K562 (cell line): ENCODE results near the gene CYSRT1. TPM values are rescaled to one million over a fixed set of nuclear protein-coding genes. Genes with fewer than 3 reads are reported as not detected.

Source experiments
- CEBPB ChIP-seq: fragments of 450-650 bp; IDR thresholded peaks from 2 replicates; pipeline ENCODE4 v1.6.1; 2016; ENCODE audit warnings: missing genetic modification characterization, missing compliant biosample characterization
- PYGO2 ChIP-seq: fragments of 450-650 bp; IDR thresholded peaks from 2 replicates; pipeline ENCODE4 v1.6.1; 2016; ENCODE audit warnings: mild to moderate bottlenecking, missing genetic modification characterization, moderate library complexity, missing compliant biosample characterization
- SRSF7 ChIP-seq: fragments of 200-400 bp; formaldehyde crosslinking; optimal IDR thresholded peaks from 2 replicates; pipeline ENCODE3; 2017; ENCODE audit warnings: mild to moderate bottlenecking, low read depth, low read length
- STAT5A ChIP-seq: IDR thresholded peaks from 2 replicates; pipeline ENCODE4 v1.6.1; 2012; ENCODE audit warnings: low read length, inconsistent platforms, borderline replicate concordance
- ZFP1 ChIP-seq: fragments of 450-650 bp; formaldehyde crosslinking; IDR thresholded peaks from 2 replicates; pipeline ENCODE4 v1.4.0; 2020; ENCODE audit warnings: mild to moderate bottlenecking, mixed read lengths
- ZNF224 ChIP-seq: sonication (generic); formaldehyde crosslinking; IDR thresholded peaks from 2 replicates; pipeline ENCODE4 v1.8.0; 2022; ENCODE audit warnings: mild to moderate bottlenecking, missing genetic modification reagents
- polyA plus RNA-seq, 8 experiments: library from polyadenylated mRNA; depleted of rRNA in 4 of 8; stranded (reverse) in 5 of 8; unstranded in 3 of 8; fragments of >200 nt; fragmentation: Nextera tagmentation in 2 of 8; fragmentation: Illumina TruSeq in 1 of 8; extraction: Ambion mirVana in 2 of 8; extraction: Trizol in 1 of 8; gene quantifications; 2 replicates each; pipeline versions ENCODE4 v1.2.1 to v1.2.3, GENCODE V29; 2011 to 2014; ENCODE audit warnings: inconsistent platforms in 1 of 8, missing spikeins in 1 of 8
- total RNA-seq, 7 experiments: library from RNA; depleted of rRNA in 6 of 7; stranded (reverse); fragments of >200 nt in 6 of 7; fragmentation: Illumina TruSeq in 2 of 7; extraction: Trizol in 2 of 7; gene quantifications; 2 replicates each; pipeline versions ENCODE4 v1.2.1 to v1.2.3, GENCODE V29; 2011 to 2021; ENCODE audit warnings: low replicate concordance in 1 of 7
- TF ChIP-seq, protein P1 (sequence below), 2 experiments: fragments of 450-650 bp; IDR thresholded peaks; 2 replicates each; pipeline ENCODE4 v1.6.1; 2016; ENCODE audit warnings: mild to moderate bottlenecking in 2 of 2, borderline replicate concordance in 1 of 2, low read depth in 1 of 2, moderate library complexity in 1 of 2
- TF ChIP-seq, protein P2 (sequence below): fragments of 250-450 bp; sonication (Bioruptor Pico); IDR thresholded peaks from 2 replicates; pipeline ENCODE4 v1.5.1; 2021; ENCODE audit warnings: mild to moderate bottlenecking
- TF ChIP-seq, protein P3 (sequence below): fragments of 450-650 bp; IDR thresholded peaks from 2 replicates; pipeline ENCODE4 v1.6.1; 2017; ENCODE audit warnings: antibody characterized with exemption, mild to moderate bottlenecking

Gene CYSRT1
- total and polyA plus RNA-seq, 9 of the 15 experiments (the other 6 are each of a cell fraction or from before 2014, with no cell fraction given) = 0.04 to 1.4 (median 0.42) TPM; not detected in 3

DNA sequence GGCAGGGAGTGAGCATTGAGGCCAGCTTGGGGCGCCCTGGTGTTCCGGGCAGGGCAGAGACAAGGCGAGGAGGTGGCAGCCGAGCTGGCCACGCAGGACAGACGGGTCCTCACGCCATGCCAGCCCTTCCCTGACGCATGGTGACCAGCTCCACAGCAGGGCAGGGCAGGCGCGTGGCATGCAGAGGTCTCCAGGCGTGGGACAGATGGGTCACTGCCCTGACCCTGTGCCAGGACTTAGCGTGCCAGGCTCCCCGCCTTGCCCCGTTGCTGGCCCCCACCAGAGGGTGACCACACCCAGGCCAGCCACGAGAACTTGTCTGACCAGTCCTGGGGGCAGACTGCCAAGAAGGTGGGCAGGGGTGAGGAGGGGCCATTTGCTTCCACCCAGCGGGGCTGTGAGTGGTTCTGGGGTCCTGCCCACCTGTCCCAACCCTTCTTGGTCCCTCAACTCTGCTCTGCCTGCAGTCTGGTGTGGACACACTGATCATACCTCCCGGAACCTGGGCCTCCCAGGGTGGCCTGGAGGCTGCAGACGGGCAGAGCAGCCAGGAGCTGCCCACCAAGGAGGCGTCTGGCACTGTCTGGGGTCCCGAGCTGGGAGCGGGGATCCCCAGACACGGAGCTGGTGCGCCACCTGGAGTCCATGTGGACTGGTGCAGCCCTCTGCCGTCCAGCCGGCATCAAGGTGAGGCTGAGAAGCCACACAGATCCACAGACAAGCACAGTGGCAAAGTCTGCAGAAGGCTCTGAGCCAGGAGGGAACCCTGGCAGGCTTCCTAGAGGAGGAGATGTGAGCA lies 2.3 kb downstream of the CYSRT1 start, which contains the start of gene RNF224 (continued):
- TF ChIP-seq, protein P1, sequence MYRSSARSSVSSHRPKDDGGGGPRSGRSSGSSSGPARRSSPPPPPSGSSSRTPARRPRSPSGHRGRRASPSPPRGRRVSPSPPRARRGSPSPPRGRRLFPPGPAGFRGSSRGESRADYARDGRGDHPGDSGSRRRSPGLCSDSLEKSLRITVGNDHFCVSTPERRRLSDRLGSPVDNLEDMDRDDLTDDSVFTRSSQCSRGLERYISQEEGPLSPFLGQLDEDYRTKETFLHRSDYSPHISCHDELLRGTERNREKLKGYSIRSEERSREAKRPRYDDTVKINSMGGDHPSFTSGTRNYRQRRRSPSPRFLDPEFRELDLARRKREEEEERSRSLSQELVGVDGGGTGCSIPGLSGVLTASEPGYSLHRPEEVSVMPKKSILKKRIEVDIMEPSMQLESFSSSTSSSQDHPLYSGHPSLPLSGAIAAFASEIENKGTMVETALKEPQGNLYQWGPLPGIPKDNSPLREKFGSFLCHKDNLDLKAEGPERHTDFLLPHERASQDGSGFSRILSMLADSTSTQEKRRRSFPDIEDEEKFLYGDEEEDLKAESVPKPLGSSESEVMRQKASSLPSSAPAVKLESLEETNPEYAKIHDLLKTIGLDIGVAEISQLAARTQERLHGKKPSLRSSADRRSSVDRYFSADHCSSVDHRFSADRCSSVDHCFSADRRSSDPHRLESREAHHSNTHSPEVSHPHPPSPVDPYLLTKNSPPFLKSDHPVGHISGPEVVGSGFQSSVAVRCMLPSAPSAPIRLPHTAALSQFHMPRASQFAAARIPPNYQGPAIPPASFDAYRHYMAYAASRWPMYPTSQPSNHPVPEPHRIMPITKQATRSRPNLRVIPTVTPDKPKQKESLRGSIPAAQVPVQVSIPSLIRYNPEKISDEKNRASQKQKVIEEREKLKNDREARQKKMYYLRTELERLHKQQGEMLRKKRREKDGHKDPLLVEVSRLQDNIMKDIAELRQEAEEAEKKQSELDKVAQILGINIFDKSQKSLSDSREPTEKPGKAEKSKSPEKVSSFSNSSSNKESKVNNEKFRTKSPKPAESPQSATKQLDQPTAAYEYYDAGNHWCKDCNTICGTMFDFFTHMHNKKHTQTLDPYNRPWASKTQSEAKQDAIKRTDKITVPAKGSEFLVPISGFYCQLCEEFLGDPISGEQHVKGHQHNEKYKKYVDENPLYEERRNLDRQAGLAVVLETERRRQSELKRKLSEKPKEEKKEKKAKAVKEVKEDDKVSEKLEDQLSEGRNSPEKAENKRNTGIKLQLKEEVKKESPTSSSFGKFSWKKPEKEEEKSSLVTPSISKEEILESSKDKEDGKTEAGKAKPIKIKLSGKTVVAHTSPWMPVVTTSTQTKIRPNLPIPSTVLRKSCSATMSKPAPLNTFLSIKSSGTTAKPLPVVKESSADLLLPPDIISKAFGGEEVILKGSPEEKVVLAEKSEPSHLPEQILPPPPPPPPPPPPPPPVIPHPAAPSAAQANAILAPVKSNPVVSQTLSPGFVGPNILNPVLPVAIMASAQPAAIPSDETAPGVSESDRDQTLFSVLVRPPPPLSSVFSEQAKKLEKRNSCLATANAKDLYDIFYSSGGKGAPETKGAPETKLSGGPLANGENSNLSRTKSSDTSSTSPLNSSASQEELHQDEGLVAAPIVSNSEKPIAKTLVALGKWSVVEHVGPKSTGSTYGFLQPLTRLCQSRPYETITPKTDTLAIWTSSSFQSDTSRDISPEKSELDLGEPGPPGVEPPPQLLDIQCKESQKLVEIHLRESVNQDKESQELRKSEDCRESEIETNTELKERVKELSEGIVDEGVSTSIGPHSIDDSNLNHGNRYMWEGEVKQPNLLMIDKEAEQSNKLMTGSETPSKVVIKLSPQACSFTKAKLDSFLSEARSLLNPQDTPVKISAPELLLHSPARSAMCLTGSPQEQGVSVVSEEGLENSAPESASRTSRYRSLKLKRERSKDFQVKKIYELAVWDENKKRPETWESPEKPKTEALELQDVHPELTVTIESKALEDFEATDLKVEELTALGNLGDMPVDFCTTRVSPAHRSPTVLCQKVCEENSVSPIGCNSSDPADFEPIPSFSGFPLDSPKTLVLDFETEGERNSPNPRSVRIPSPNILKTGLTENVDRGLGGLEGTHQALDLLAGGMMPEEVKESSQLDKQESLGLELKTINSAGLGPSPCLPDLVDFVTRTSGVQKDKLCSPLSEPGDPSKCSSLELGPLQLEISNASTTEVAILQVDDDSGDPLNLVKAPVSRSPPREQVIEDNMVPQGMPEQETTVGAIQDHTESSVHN (IDR thresholded peaks at IDR 0.05; ENCODE audit: borderline replicate concordance in 1 of 2, low read depth in 1 of 2) = no peak
- TF ChIP-seq CEBPB = no peak
- no peak for TF ChIP-seq ZNF224 (CRISPR knock-in tag)
- TF ChIP-seq ZFP1 (CRISPR knock-in tag) = no peak
- TF ChIP-seq, protein P2, sequence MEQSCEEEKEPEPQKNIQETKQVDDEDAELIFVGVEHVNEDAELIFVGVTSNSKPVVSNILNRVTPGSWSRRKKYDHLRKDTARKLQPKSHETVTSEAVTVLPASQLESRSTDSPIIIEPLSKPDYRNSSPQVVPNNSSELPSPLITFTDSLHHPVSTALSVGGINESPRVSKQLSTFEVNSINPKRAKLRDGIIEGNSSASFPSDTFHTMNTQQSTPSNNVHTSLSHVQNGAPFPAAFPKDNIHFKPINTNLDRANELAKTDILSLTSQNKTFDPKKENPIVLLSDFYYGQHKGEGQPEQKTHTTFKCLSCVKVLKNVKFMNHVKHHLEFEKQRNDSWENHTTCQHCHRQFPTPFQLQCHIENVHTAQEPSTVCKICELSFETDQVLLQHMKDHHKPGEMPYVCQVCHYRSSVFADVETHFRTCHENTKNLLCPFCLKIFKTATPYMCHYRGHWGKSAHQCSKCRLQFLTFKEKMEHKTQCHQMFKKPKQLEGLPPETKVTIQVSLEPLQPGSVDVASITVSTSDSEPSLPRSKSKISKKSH = no peak
- TF ChIP-seq SRSF7 = no peak
- TF ChIP-seq STAT5A = no peak
- no peak for TF ChIP-seq PYGO2 (tag)
- TF ChIP-seq, protein P3, sequence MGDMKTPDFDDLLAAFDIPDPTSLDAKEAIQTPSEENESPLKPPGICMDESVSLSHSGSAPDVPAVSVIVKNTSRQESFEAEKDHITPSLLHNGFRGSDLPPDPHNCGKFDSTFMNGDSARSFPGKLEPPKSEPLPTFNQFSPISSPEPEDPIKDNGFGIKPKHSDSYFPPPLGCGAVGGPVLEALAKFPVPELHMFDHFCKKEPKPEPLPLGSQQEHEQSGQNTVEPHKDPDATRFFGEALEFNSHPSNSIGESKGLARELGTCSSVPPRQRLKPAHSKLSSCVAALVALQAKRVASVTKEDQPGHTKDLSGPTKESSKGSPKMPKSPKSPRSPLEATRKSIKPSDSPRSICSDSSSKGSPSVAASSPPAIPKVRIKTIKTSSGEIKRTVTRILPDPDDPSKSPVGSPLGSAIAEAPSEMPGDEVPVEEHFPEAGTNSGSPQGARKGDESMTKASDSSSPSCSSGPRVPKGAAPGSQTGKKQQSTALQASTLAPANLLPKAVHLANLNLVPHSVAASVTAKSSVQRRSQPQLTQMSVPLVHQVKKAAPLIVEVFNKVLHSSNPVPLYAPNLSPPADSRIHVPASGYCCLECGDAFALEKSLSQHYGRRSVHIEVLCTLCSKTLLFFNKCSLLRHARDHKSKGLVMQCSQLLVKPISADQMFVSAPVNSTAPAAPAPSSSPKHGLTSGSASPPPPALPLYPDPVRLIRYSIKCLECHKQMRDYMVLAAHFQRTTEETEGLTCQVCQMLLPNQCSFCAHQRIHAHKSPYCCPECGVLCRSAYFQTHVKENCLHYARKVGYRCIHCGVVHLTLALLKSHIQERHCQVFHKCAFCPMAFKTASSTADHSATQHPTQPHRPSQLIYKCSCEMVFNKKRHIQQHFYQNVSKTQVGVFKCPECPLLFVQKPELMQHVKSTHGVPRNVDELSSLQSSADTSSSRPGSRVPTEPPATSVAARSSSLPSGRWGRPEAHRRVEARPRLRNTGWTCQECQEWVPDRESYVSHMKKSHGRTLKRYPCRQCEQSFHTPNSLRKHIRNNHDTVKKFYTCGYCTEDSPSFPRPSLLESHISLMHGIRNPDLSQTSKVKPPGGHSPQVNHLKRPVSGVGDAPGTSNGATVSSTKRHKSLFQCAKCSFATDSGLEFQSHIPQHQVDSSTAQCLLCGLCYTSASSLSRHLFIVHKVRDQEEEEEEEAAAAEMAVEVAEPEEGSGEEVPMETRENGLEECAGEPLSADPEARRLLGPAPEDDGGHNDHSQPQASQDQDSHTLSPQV = no peak
